WTC11 (cell line): ENCODE measurements around the gene PTX4. TPM values are rescaled to one million over a fixed set of nuclear protein-coding genes. Genes with fewer than 3 reads are reported as not detected.

Source experiments
- ATAC-seq: fragments of 200-7000 bp; cut with Tn5 transposase; 2 replicates; pipeline ENCODE4 v1.10.0; 2021; ENCODE audit warnings: mild to moderate bottlenecking, moderate library complexity
- CTCF ChIA-PET: fragments of 300-600 bp; sonication (Branson Sonifier 250); formaldehyde crosslinking; loops from one replicate; lab custom pipeline; 2021; ENCODE audit warnings: antibody characterized with exemption; lab: Charles Lee
- POLR2A ChIA-PET: fragments of 350-600 bp; sonication (Branson Sonifier 250); formaldehyde crosslinking; loops from one replicate; lab custom pipeline; 2021; ENCODE audit warnings: antibody characterized with exemption; lab: Charles Lee
- DNase-seq: peaks from one replicate; pipeline ENCODE4 v3.0.0; 2021; ENCODE audit warnings: low spot score
- H3K27ac Mint-ChIP-seq: 2 replicates; pipeline ENCODE4 v1.8.0; 2021; ENCODE audit warnings: mixed read lengths
- H3K27me3 Mint-ChIP-seq: 2 replicates; pipeline ENCODE4 v1.8.0; 2021; ENCODE audit warnings: low read depth, mild to moderate bottlenecking, moderate library complexity, mixed read lengths
- H3K36me3 Mint-ChIP-seq: 2 replicates; pipeline ENCODE4 v1.8.0; 2021; ENCODE audit warnings: mixed read lengths
- H3K4me1 Mint-ChIP-seq: 2 replicates; pipeline ENCODE4 v1.8.0; 2022; ENCODE audit warnings: mixed read lengths
- H3K4me3 Mint-ChIP-seq: 2 replicates; pipeline ENCODE4 v1.8.0; 2021; ENCODE audit warnings: mild to moderate bottlenecking, moderate library complexity, mixed read lengths
- H3K9me3 Mint-ChIP-seq: 2 replicates; pipeline ENCODE4 v1.8.0; 2021; ENCODE audit warnings: mixed read lengths
- CREM ChIP-seq: sonication (generic); formaldehyde crosslinking; IDR thresholded peaks from 2 replicates; pipeline ENCODE4 v1.8.1; 2022; ENCODE audit warnings: mild to moderate bottlenecking, missing genetic modification reagents, moderate library complexity
- GTF2I ChIP-seq: fragments of 250-450 bp; sonication (Bioruptor Pico); conservative IDR thresholded peaks from 2 replicates; pipeline ENCODE4 v1.4.0; 2021; ENCODE audit warnings: mild to moderate bottlenecking
- IRF2 ChIP-seq: sonication (generic); formaldehyde crosslinking; IDR thresholded peaks from 2 replicates; pipeline ENCODE4 v1.8.0; 2022; ENCODE audit warnings: low read depth, missing genetic modification reagents, borderline replicate concordance
- MYBL2 ChIP-seq: sonication (generic); formaldehyde crosslinking; IDR thresholded peaks from 2 replicates; pipeline ENCODE4 v1.8.1; 2023; ENCODE audit warnings: mild to moderate bottlenecking, moderate library complexity, missing genetic modification reagents
- RELA ChIP-seq: sonication (generic); formaldehyde crosslinking; IDR thresholded peaks from 2 replicates; pipeline ENCODE4 v1.8.1; 2022; ENCODE audit warnings: missing genetic modification reagents, mild to moderate bottlenecking, borderline replicate concordance
- SMAD3 ChIP-seq: sonication (generic); formaldehyde crosslinking; IDR thresholded peaks from 2 replicates; pipeline ENCODE4 v1.8.0; 2022; ENCODE audit warnings: missing genetic modification reagents, mild to moderate bottlenecking, borderline replicate concordance
- TEAD4 ChIP-seq: sonication (generic); formaldehyde crosslinking; IDR thresholded peaks from 2 replicates; pipeline ENCODE4 v1.8.0; 2022; ENCODE audit warnings: mild to moderate bottlenecking, missing genetic modification reagents
- ZNF219 ChIP-seq: sonication (generic); formaldehyde crosslinking; IDR thresholded peaks from 2 replicates; pipeline ENCODE4 v1.8.0; 2023; ENCODE audit warnings: missing genetic modification reagents, mild to moderate bottlenecking, borderline replicate concordance
- ZNF263 ChIP-seq: sonication (generic); formaldehyde crosslinking; IDR thresholded peaks from 2 replicates; pipeline ENCODE4 v1.8.1; 2022; ENCODE audit warnings: low read depth, mild to moderate bottlenecking, moderate library complexity, missing genetic modification reagents
- ZNF317 ChIP-seq: sonication (generic); formaldehyde crosslinking; IDR thresholded peaks from 2 replicates; pipeline ENCODE4 v1.8.1; 2023; ENCODE audit warnings: low read depth, mild to moderate bottlenecking, moderate library complexity, missing genetic modification reagents, borderline replicate concordance
- ZNF396 ChIP-seq: fragments of 250-450 bp; sonication (Bioruptor Pico); IDR thresholded peaks from 2 replicates; pipeline ENCODE4 v1.8.0; 2021; ENCODE audit warnings: mild to moderate bottlenecking, moderate library complexity, borderline replicate concordance
- ZNF423 ChIP-seq: fragments of 250-450 bp; sonication (Bioruptor Pico); IDR thresholded peaks from 2 replicates; pipeline ENCODE4 v2.1.2; 2022; ENCODE audit warnings: mild to moderate bottlenecking, moderate library complexity
- ZNF671 ChIP-seq: fragments of 250-450 bp; sonication (Bioruptor Pico); IDR thresholded peaks from 2 replicates; pipeline ENCODE4 v1.8.0; 2021; ENCODE audit warnings: mild to moderate bottlenecking
- total RNA-seq: library from RNA; stranded (reverse); gene quantifications from 3 replicates; pipeline ENCODE4 v1.2.3, GENCODE V29; 2021
- TF ChIP-seq, protein P1 (sequence below): sonication (generic); formaldehyde crosslinking; IDR thresholded peaks from 2 replicates; pipeline ENCODE4 v1.8.1; 2023; ENCODE audit warnings: mild to moderate bottlenecking, missing genetic modification reagents, borderline replicate concordance
- TF ChIP-seq, protein P2 (sequence below): sonication (generic); formaldehyde crosslinking; conservative IDR thresholded peaks from 2 replicates; pipeline ENCODE4 v1.8.1; 2023; ENCODE audit warnings: mild to moderate bottlenecking, low read depth, missing genetic modification reagents, moderate library complexity
- TF ChIP-seq, protein P3 (sequence below): sonication (generic); formaldehyde crosslinking; IDR thresholded peaks from 2 replicates; pipeline ENCODE4 v1.8.1; 2022; ENCODE audit warnings: mild to moderate bottlenecking, moderate library complexity, missing genetic modification reagents
- TF ChIP-seq, protein P4 (sequence below): fragments of 250-450 bp; sonication (Bioruptor Pico); IDR thresholded peaks from 2 replicates; pipeline ENCODE4 v1.9.0; 2021; ENCODE audit warnings: mild to moderate bottlenecking
- TF ChIP-seq, protein P5 (sequence below): fragments of 250-450 bp; sonication (Bioruptor Pico); IDR thresholded peaks from 2 replicates; pipeline ENCODE4 v1.9.0; 2021; ENCODE audit warnings: moderate library complexity, mild to moderate bottlenecking, inconsistent platforms, borderline replicate concordance

The PTX4 gene
- total RNA-seq, 1 experiment from 2014 or later = 0.26 TPM

DNA sequence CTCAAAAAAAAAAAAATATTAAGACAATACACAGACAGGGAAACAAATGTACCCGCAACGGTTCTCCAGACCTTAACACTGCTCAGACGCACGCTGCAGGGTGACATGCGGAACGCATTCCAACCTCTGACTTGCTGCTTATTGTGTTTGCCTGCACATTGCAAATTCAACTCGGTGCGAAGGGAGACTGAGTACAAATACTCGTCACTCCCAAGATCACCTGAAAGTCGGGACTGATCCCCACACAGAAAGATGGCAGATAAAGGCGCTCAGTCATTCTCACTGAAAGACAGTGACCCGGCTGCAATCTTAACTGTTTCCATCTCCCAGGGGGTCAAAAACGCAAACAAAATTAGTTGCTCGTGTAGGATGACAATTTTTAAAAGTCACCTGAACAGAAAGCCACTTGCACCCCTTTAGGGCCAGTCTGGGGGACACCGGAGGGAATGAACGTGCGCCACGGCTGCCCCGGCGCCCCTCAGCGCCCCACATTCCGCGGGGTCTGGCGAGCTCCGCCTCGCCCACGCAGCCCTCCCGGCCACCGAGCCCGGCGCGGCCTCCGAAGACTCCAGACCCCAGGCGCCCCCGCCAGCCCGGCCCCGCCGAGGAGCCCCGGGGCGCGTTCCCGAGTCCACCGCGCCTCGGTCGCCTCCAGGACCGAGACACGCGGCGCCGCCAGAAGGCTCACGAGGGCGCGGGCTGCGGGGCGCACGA, 14.5 kb downstream of the PTX4 start (continued):
- TF ChIP-seq, protein P1, sequence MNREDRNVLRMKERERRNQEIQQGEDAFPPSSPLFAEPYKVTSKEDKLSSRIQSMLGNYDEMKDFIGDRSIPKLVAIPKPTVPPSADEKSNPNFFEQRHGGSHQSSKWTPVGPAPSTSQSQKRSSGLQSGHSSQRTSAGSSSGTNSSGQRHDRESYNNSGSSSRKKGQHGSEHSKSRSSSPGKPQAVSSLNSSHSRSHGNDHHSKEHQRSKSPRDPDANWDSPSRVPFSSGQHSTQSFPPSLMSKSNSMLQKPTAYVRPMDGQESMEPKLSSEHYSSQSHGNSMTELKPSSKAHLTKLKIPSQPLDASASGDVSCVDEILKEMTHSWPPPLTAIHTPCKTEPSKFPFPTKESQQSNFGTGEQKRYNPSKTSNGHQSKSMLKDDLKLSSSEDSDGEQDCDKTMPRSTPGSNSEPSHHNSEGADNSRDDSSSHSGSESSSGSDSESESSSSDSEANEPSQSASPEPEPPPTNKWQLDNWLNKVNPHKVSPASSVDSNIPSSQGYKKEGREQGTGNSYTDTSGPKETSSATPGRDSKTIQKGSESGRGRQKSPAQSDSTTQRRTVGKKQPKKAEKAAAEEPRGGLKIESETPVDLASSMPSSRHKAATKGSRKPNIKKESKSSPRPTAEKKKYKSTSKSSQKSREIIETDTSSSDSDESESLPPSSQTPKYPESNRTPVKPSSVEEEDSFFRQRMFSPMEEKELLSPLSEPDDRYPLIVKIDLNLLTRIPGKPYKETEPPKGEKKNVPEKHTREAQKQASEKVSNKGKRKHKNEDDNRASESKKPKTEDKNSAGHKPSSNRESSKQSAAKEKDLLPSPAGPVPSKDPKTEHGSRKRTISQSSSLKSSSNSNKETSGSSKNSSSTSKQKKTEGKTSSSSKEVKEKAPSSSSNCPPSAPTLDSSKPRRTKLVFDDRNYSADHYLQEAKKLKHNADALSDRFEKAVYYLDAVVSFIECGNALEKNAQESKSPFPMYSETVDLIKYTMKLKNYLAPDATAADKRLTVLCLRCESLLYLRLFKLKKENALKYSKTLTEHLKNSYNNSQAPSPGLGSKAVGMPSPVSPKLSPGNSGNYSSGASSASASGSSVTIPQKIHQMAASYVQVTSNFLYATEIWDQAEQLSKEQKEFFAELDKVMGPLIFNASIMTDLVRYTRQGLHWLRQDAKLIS = no peak
- no peak for TF ChIP-seq ZNF396 (CRISPR knock-in tag)
- TF ChIP-seq ZNF219 = no peak
- TF ChIP-seq, protein P2, sequence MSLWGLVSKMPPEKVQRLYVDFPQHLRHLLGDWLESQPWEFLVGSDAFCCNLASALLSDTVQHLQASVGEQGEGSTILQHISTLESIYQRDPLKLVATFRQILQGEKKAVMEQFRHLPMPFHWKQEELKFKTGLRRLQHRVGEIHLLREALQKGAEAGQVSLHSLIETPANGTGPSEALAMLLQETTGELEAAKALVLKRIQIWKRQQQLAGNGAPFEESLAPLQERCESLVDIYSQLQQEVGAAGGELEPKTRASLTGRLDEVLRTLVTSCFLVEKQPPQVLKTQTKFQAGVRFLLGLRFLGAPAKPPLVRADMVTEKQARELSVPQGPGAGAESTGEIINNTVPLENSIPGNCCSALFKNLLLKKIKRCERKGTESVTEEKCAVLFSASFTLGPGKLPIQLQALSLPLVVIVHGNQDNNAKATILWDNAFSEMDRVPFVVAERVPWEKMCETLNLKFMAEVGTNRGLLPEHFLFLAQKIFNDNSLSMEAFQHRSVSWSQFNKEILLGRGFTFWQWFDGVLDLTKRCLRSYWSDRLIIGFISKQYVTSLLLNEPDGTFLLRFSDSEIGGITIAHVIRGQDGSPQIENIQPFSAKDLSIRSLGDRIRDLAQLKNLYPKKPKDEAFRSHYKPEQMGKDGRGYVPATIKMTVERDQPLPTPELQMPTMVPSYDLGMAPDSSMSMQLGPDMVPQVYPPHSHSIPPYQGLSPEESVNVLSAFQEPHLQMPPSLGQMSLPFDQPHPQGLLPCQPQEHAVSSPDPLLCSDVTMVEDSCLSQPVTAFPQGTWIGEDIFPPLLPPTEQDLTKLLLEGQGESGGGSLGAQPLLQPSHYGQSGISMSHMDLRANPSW (CRISPR knock-in tag) = no peak

DNA sequence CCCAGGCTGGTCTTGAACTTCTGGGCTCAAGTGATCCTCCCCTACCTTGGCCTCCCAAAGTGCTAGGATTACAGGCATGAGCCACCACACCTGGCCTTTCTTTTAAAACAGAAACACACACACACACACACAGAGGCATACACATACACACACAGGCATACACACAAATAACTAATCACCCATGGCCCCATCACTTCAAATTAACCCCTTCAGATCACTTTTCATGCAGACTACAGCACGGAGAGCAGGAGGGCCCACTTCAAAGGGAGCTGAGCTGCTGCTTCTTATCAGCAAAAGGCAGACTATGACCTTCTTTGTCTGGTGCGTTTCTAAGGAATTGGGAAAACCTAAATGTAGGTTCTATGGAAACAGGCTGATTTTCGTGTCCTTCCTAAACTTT, 15.8 kb downstream of the PTX4 start:
- Mint-ChIP-seq H3K4me3 (peak overlapping the region; percentile 47), H3K27me3 (peaks cover 5% of the 10 kb centered on the region), H3K4me1 (peaks cover 9% of the 10 kb centered on the region), H3K36me3 (no peaks in the 10 kb centered on the region), H3K27ac (peak overlapping the region; percentile 57; the same call in 1 of the 2 replicates), H3K9me3 (peaks cover 9% of the 10 kb centered on the region)
- TF ChIP-seq ZNF317 (no peak), SMAD3 (CRISPR knock-in tag) (no peak), RELA (CRISPR knock-in tag) (no peak)
- TF ChIP-seq, protein P3, sequence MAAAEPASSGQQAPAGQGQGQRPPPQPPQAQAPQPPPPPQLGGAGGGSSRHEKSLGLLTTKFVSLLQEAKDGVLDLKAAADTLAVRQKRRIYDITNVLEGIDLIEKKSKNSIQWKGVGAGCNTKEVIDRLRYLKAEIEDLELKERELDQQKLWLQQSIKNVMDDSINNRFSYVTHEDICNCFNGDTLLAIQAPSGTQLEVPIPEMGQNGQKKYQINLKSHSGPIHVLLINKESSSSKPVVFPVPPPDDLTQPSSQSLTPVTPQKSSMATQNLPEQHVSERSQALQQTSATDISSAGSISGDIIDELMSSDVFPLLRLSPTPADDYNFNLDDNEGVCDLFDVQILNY (CRISPR knock-in tag) = no peak
- TF ChIP-seq, protein P4, sequence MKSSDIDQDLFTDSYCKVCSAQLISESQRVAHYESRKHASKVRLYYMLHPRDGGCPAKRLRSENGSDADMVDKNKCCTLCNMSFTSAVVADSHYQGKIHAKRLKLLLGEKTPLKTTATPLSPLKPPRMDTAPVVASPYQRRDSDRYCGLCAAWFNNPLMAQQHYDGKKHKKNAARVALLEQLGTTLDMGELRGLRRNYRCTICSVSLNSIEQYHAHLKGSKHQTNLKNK (CRISPR knock-in tag) = no peak
- DNase-seq = no peak
- ChIA-PET POLR2A (no interaction called here), CTCF (no interaction called here)
- no peak for ATAC-seq

DNA sequence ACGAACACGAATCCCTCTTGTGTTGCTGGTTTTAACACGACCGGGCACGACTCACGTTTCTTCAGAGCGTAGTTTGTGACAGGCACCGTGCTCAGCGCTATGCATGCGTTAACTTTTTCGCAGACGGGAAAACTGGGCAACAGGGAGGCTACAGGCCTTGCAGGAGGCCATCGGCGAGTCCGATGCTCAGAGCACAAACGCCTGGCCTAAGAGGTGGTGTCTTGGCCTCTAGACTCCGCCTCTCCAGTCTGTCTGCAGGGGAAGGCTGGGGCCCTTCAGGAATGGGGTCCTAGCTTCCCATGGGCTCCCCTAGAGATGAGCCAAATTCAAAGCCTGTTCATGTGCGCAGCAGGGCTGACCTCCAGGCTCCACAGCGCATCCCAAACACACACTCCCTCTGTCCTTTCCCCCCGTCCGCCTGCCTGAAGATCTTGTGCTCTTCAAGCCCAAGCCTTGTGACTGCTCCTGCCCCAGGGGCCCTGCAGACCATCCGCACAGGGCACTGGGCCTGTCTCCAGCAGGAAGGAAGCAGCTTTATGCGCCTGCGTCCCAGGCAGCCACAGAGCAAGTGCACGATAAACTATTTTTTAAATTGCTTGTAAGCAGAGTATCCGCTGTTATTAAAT, 17.1 kb downstream of the PTX4 start:
- ATAC-seq (no peak), DNase-seq (no peak)
- H3K36me3 Mint-ChIP-seq = no peaks in the 10 kb centered on the region
- POLR2A ChIA-PET = interaction anchor here (0.8 to 0.9 kb wide), 2 partner anchors 51 to 299 kb away, joined by 3 read pairs; partner anchors contain the start of gene UQCC4
- H3K27me3 Mint-ChIP-seq = no peaks in the 10 kb centered on the region
- H3K4me3 Mint-ChIP-seq = no peak overlapping the region
- no peaks in the 10 kb centered on the region for H3K9me3 Mint-ChIP-seq
- peaks cover 9% of the 10 kb centered on the region for H3K4me1 Mint-ChIP-seq
- no peak overlapping the region for H3K27ac Mint-ChIP-seq
- CTCF ChIA-PET = interaction anchor here (1.0 to 1.6 kb wide), 2 partner anchors 21 to 39 kb away, joined by 3 read pairs; partner anchors contain the start of gene TELO2
- no peak for TF ChIP-seq TEAD4 (CRISPR knock-in tag)
- no peak for TF ChIP-seq GTF2I
- TF ChIP-seq, protein P5, sequence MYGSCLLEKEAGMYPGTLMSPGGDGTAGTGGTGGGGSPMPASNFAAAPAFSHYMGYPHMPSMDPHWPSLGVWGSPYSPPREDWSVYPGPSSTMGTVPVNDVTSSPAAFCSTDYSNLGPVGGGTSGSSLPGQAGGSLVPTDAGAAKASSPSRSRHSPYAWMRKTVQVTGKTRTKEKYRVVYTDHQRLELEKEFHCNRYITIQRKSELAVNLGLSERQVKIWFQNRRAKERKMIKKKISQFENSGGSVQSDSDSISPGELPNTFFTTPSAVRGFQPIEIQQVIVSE (CRISPR knock-in tag) = no peak
- no peak for TF ChIP-seq ZNF396 (CRISPR knock-in tag)
- TF ChIP-seq ZNF423 (CRISPR knock-in tag) = no peak
- no peak for TF ChIP-seq ZNF671
- TF ChIP-seq ZNF263 (CRISPR knock-in tag) = no peak
- no peak for TF ChIP-seq CREM (CRISPR knock-in tag)
- no peak for TF ChIP-seq IRF2
- TF ChIP-seq MYBL2 (CRISPR knock-in tag) = no peak
- TF ChIP-seq ZNF219 = no peak
